Stimulated activated naive CD8-positive, alpha-beta T cell treated with anti-CD3 and anti-CD28 coated beads, Interleukin-15, Interleukin-2, amounts not matched to agents 100 U/mL and 50 U/mL, for 24 hours (primary cell): ENCODE measurements around the gene ANKS4B.
"Not testable (repeated sequence)": the region's sequence is repeated elsewhere in the genome, so short reads cannot be mapped to it uniquely, and the experiment has no call there.

ENCODE experiments used
- ATAC-seq: fragments of 150-1000 bp; cut with Tn5 transposase; one replicate; pipeline ENCODE4 v1.10.0; 2021
- DNase-seq: peaks from one replicate; pipeline ENCODE4 v3.0.0; 2021

ANKS4B gene

GRCh38 chr16:21218153-21218552 lies 15.3 kb upstream of the ANKS4B start:
- ATAC-seq (no peak), DNase-seq (no peak)

- DNase-seq (no peak), ATAC-seq (no peak)
These were observed 13.9 kb upstream of the ANKS4B start for GRCh38 chr16:21219551-21219950.

- DNase-seq = no peak
- no peak for ATAC-seq
These were observed 10.8 kb upstream of the ANKS4B start for GRCh38 chr16:21222495-21223337.

GRCh38 chr16:21223787-21224186 lies 9.7 kb upstream of the ANKS4B start:
- no peak for ATAC-seq

GRCh38 chr16:21224800-21225199 lies 8.7 kb upstream of the ANKS4B start:
- DNase-seq (no peak), ATAC-seq (peak; percentile 9)

More at GRCh38 chr16:21223787-21224186, 9.7 kb upstream of the ANKS4B start:
- DNase-seq = no peak

GRCh38 chr16:21226749-21227148 lies 6.8 kb upstream of the ANKS4B start:
- DNase-seq (no peak), ATAC-seq (no peak)

GRCh38 chr16:21227866-21228265 lies 5.6 kb upstream of the ANKS4B start:
- no peak for ATAC-seq
- no peak for DNase-seq

- DNase-seq = no peak
- no peak for ATAC-seq
These were observed 5.1 kb upstream of the ANKS4B start for GRCh38 chr16:21228361-21228872.

GRCh38 chr16:21233045-21233520 lies 416 bp upstream of the ANKS4B start:
- no peak for ATAC-seq
- DNase-seq = no peak

- ATAC-seq (no peak), DNase-seq (no peak)
These were observed 1.7 kb downstream of the ANKS4B start for GRCh38 chr16:21235199-21235585.

GRCh38 chr16:21236831-21237230 lies 3.3 kb downstream of the ANKS4B start:
- ATAC-seq = no peak

GRCh38 chr16:21239646-21240045 lies 6.1 kb downstream of the ANKS4B start:
- DNase-seq = no peak

More at GRCh38 chr16:21236831-21237230, 3.3 kb downstream of the ANKS4B start:
- no peak for DNase-seq

GRCh38 chr16:21242756-21243155 lies 9.3 kb downstream of the ANKS4B start:
- DNase-seq (no peak), ATAC-seq (no peak)

More at GRCh38 chr16:21239646-21240045, 6.1 kb downstream of the ANKS4B start:
- no peak for ATAC-seq

GRCh38 chr16:21244518-21245215 lies 11.2 kb downstream of the ANKS4B start:
- DNase-seq = no peak
- no peak for ATAC-seq

GRCh38 chr16:21248179-21248578 lies 14.7 kb downstream of the ANKS4B start:
- not testable (repeated sequence) for DNase-seq, ATAC-seq

- no peak for ATAC-seq
- no peak for DNase-seq
These were observed 16.8 kb downstream of the ANKS4B start for GRCh38 chr16:21250072-21250923.

GRCh38 chr16:21253470-21253869 lies 20.0 kb downstream of the ANKS4B start:
- DNase-seq = no peak
- ATAC-seq = no peak

GRCh38 chr16:21256636-21257035 lies 23.1 kb downstream of the ANKS4B start:
- ATAC-seq (no peak), DNase-seq (no peak)

- no peak for DNase-seq
- no peak for ATAC-seq
These were observed 23.8 kb downstream of the ANKS4B start for GRCh38 chr16:21257284-21257683.

- no peak for ATAC-seq
These were observed 27.6 kb downstream of the ANKS4B start for GRCh38 chr16:21260870-21261791.

More at GRCh38 chr16:21260870-21261791, 27.6 kb downstream of the ANKS4B start:
- no peak for DNase-seq
